Nucleus accumbens (tissue), 56 donors: Measurements from ENCODE around the gene LTO1.
"Not testable (repeated sequence)": the region's sequence is repeated elsewhere in the genome, so short reads cannot be mapped to it uniquely, and the experiment has no call there.

Source experiments
- DNase-seq, 56 donors: peaks; one replicate each; lab custom pipeline; 2025; lab: John Stamatoyannopoulos, UW

The LTO1 gene

GRCh38 chr11:69702769-69703452, 27.8 kb upstream of the LTO1 start:
- DNase-seq: no peak

GRCh38 chr11:69702239-69702691, 27.1 kb upstream of the LTO1 start:
- DNase-seq: no peak

DNA sequence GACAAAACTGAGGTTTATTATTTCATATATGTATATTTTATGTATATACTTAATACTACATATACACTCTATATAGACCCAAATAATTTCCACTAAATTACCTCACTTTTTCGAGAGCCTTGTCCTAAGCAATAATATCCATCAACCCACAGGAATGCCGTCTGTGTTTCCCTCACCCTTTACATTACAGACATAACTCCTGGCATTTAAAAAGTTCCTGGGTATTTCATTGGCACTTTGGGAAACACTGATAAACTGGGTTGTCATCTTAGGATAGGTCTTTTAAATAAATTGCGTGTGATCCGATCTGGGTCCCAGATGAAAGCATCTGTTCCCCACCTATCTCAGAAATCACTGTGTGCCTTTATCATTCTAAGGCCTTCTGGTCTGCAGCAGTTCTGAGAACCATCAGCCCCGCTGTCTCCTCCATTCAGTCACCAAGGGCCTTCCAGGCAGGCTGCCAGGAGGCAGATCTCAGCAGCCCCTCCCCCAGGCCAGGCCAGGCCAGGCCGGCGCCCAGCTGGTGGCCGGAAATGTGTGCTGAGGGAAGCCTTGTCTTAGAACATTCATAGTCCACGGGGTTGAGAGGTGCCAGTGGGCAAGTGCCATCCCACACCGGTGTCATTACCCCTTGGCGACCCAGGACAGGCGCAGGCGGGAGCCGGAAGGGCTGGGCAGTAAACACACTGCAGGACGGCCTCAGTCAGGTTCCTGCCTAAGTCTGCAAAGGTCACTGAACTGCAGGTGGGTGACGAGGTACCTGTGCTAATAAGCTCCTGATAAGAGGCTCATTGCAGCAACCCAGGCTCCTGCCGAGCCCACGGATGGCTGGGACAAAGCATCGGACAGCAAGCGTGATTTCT, 25.4 kb upstream of the LTO1 start:
- peak in 42 of 56 donors; percentile 5 to 77 (median 34) for DNase-seq

- no peak for DNase-seq
Measured at GRCh38 chr11:69699213-69699612, 24.1 kb upstream of the LTO1 start.

DNA sequence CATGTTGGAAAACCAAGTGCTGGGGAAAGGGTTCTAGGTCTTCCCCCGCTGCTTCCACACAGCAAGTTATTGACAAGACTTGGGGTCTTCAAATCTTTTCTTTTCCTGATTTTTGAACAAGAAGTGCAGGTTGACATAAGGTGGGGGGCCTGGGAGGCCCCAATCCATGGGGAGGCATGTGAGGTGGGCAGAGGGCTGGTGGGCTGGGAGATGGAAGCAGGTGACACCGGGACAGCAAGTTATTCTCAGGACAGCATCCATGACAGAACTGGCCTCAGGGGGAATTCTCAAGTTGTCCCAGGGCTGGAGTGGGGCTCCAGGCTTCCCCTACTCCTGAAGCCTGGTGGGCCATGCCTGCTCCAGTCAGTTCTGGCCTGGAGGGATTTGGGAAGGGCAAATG, 23.2 kb upstream of the LTO1 start:
- no peak for DNase-seq

DNA sequence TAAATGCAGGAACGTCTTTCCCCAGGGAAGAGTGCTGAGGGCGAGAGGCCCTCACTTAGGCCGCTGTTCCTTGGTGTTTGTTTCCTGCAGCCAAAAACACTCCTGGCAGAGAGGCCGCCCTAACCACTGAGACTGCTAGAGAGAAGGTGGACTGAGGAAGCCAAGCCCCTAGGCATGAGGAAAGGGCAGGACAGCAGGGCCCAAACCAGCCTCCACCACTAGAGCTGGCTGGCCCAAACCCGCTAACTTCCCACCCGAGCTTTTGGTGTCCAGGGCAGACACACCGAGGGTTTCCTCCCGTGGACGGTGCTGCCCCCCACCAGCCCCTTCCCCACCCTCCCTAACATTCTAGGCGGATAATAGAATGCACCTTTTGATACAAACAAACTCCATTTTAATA, 22.7 kb upstream of the LTO1 start:
- no peak for DNase-seq

DNA sequence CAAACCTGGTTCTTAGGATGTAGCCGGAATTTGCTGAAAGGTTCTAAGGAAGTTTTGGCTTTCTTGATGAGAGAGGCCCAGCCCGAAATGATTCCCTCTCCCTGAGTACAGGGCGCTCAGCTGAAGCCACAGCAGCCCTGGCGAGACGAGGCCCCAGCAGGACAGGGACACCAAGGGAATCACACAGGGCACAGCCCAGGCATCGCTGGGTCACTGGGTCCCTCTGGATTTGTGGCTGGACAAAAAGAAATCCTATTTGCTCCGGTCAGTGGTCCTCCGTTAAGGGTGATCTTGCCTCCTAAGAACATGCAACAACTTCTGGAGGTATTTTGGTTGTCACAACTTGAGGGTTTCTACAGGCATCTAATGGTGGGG, 22.3 kb upstream of the LTO1 start:
- DNase-seq: no peak

DNA sequence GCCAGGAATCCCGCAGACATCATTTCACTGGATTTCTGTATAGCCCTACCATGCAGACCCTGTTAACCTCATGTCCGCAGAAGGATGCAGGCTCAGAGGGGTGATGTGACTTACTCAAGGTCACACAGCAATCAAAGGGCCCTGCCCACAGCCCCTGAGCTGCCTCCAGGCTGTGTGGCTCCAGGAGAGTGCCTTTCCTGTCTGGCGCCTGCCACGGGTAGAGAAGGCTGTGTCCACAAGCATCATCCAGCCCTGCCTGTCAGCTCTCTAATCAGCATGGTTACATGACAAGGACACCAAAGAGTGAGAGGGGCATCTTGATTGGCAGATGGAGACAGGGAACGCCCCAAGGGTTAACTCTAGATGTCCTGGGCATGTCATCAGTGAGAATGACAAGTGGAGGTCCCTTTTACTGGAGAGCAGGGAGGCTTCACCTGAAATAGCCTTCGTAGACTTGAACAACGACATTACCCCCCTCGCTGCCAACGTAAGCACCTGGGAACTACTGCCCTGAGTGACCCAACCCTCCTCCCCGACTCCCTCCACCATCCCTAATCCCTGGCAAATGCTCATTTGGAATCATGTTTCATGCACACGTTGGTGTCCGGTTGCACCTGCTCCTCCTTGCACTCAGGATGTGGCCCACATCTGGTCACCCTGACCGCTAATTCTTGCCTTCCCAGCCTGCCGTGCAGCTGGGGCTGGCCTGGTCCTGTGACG, 21.8 kb upstream of the LTO1 start:
- DNase-seq: no peak

GRCh38 chr11:69695995-69696394, 20.8 kb upstream of the LTO1 start:
- DNase-seq: not testable (repeated sequence)

DNA sequence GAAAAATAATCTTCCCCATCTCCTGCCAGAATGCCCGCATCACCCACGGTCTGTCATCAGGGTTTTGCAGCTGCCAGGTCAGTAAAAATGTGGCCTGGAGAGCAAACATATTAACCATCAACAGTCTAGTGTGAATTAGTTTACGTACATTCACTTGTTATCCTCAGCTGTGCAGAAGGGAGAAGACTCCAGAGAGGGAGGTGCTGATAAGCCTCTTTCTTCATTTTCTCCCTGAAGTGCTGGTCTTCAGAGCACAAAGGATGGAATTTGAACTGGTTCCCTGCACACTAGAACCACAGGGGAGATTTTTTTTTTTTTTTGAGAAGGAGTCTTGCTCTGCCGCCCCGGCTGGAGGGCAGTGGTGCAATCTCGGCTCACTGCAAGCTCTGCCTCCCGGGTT, 20.4 kb upstream of the LTO1 start:
- DNase-seq: no peak

GRCh38 chr11:69694781-69695180, 19.6 kb upstream of the LTO1 start:
- no peak for DNase-seq

DNA sequence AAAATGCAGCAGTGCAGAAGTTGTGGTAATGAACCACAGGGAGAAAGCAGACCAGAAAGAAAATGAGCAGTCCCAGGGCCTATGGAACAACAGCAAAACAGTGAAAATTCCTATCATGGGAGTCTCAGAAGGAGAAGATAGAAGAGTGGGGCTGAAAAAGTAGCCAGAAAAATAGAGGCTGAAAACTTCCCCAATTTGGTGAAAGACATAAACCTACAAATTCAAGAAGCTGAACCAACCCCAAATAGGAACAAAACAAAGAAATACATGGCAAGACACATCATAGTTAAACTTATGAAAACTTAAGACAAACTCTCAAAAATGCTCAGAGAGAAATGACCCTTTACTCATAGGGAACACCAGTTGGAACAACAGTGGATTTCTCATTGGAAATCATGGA, 17.3 kb upstream of the LTO1 start:
- no peak for DNase-seq

DNA sequence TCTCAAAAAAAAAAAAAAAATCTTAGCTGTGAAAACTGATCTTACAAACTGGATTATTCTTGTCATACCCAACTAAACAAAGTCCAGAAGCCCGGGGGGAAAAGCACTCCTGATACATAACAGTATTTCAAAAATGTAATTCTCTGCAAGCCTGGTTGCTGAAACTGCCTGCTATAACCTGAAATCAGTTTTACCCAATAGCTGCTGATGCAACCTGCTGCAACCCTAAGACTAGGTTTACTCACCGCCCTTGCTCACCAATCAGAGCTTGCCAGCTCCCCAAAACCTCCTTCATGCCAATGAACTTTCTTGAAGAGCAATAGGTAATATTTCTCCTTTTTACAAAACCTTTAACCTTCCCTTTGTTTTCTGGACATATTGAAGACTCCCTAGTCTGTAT, 16.3 kb upstream of the LTO1 start:
- DNase-seq: no peak

GRCh38 chr11:69689484-69690319, 14.5 kb upstream of the LTO1 start:
- DNase-seq: no peak

DNA sequence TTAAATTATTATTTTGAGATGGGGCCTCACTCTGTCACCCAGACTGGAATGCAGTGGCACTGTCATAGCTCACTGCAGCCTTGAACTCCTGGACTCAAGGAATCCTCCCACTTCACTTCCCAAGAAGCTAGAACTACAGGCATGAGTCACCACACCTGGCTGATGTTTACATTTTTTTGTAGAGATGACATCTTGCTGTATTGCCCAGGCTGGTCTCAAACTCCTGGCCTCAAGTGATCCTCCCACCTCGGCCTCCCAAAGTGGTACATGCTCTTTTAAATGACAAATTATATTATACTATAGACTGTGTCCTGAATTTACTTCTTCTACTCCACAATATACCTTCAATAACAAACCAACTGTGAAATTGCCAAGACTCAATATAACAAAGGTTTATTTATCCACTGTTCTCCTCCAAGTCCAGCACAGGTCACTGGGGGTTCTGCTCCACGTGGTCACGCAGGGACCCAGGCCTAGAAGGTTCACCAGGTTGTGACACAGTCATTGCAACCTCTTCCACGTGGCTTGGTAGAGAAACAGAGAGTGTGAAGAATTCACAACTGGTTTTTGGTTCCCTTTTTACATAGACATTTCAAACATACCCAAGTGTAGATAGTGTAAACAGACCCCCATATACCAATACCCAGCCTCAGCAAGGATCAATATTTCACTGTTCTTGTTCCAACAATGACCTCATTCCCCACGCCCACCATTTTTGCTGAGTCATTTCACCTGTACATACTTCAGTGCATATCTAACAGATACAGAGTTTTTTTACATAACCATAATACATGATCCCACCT, 13.0 kb upstream of the LTO1 start:
- not testable (repeated sequence) for DNase-seq

GRCh38 chr11:69686856-69687255, 11.7 kb upstream of the LTO1 start:
- DNase-seq: no peak

- no peak for DNase-seq
Measured at GRCh38 chr11:69686452-69686851, 11.3 kb upstream of the LTO1 start.

- DNase-seq: no peak
Measured at GRCh38 chr11:69685348-69685747, 10.2 kb upstream of the LTO1 start.

DNA sequence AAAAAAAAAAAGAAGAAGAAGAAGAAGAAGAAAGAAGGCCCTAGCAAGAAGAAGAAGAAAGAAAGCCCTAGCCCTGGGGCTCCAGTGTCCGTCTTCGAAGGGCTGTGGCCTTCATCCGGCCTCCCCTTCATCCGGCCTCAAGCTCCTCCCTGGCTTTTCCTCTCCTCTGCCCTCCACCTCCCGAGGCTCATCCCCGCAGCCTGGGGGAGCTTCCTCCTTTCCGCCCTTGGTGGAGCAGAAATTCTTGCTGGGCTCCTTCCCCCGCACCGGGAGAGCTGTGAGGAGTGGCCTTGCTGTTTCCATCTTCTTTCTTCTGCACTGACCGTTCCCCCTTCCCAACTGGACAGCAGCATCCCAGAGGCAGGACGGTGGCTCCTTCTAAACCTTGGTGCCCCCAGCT, 9.5 kb upstream of the LTO1 start:
- no peak for DNase-seq
